HG02840 (cell line): ENCODE measurements around the gene TPSD1.
"Not testable (repeated sequence)": the region's sequence is repeated elsewhere in the genome, so short reads cannot be mapped to it uniquely, and the experiment has no call there.

ENCODE experiments used
- ATAC-seq: cut with Tn5 transposase; IDR thresholded peaks from one replicate; pipeline ENCODE4 v1.9.1; 2021; ENCODE audit warnings: mild to moderate bottlenecking, moderate library complexity, moderate number of reproducible peaks; ENCODE audit not compliant: unreplicated experiment, low FRiP score

TPSD1 gene

DNA sequence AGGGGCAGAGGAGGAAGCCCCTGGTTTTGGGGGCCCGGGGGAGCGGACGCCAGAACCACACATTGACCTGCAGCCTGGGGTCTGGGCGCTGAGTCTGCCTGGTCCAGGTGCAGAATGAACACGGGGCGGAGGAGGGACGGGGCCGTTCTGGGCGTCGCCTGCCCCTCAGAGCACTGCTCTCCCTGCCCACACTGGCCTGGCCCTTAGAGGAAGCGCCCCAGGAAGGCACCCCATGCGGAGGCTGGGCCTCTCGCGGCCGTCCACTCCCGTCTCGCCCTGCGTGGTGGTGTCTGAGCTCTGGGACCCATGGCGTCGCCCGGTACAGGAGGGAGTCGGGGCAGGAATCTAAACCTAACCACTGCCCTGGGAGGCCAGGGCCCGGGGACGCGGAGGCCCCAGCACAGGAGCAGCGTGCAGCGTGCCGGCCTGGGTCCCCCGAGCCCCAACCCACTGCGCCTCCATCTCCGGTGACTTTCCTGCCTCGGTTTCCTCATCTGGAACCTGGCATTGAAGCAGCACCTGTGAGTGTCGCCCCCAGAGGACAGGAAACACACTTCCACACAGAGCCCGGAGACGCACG lies 4.3 kb downstream of the TPSD1 start:
- ATAC-seq = no peak

DNA sequence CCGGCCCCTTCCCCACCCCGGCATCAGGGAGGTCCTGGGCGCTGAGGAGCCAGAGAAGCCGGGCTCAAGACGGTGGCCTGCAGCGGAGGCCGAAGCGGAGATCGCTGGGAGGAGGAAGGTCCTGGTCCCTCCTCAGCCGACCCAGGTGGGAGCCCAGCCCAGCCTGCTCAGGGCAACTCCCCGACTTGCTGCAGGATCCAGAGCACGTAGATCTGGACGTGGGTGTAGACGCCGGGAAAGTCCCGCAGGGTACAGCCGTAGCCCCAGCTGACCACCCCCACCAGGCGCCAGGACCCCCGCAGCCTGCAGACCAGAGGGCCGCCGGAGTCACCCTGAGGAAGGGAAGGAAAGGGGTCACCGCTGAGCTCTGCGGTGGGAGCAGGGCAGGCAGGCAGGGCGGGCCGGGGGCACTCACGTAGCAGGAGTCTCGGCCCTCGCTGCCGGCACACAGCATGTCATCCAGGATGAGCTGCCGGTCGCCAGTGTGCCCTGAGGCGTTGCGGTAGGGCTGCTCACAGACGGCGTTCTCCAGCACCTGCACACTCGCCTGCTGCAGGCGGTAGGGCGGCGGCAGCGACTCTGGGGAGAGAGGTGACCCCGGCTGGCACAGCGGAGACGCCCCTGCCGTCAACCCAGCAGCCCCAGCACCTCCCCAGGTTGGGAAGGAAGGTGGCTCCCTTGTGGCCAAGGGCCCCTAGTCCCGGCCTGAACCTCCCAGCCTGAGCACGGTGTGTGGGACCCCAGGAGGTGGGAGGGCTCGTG lies 5.4 kb downstream of the TPSD1 start:
- ATAC-seq = no peak

DNA sequence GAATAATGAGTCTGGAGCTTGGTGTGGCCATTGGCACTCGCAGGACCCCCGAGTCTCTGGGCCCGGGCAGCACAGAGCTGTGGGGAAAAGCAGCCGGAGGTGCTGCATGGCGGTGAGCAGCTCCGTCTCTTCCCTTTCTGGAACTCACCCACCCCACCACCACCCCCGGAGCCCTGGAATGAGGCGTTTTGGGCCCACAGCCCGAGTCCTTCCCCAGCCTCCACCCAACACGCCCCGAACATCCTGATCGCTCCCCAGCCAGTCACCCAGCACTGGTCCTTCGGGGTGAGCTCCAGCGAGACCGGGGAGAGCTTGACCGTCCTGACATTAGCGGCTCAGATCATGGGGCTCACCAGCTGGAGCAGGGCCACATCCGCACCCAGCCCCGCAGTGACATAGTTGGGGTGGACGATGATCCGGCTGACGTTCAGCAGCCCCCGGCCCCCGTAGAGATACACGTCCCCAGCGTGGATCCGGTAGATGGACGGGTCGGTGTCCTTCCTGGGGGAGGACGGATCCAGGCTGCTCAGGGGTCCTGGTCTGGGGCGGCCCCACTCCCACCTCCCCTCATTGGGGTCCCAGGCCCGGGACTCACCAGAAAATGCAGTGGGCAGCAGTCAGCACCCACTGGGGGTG lies 6.5 kb downstream of the TPSD1 start:
- no peak for ATAC-seq

DNA sequence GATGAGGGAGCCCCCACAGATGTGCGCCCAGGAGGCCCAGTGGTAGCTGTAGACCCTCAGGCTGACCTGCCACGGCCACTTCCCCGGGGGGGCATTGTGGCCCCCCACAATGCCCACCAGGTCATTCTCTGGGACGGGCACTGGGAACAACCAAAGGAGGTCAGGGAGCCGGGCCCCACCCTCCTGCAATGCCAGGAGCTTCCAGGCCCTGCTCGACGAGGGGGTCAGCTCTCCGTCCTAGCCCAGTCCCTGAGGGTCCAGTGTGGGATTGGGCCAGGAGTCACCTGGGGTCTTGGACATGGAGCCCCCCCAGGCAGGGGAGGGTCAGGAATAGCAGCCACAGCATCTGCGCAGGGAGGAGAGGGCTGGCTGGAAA lies 7.0 kb downstream of the TPSD1 start:
- ATAC-seq = no peak

DNA sequence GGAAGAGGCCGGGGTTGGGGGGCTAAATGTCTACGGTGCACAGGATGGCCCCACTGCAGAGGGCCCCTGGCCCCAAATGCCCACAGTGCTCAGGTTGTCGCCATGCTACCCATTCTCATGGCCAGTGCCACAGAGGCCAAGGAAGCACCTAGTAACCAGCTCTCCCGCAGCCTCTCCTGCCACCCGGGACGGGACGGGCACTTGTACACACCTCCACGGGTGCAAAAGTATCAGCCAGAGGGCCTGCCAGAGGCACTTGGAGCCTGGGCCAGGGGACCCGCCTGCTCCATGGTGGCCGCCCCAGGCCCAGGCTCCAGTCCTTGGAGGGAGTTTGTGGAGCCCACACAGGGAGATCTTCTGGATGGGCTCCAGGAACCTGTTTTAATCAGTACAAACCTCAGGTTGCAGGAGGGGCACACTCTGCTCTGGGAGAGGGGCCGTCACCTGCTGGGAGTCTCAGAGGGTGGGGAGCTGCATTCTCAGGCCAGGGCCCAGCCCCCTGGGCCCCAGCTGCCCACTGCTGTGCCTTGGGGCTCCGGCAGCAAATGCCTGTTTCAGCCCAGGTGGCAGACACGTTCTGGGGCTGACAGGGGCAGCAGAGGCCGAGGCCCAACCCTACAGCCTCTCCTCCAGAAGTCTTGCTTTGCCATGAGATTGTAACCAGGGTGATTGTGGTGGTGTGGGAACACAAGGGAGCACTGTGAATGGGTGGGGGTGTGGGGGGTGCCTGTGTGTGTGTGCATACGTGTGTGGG lies 7.9 kb downstream of the TPSD1 start:
- ATAC-seq = no peak

DNA sequence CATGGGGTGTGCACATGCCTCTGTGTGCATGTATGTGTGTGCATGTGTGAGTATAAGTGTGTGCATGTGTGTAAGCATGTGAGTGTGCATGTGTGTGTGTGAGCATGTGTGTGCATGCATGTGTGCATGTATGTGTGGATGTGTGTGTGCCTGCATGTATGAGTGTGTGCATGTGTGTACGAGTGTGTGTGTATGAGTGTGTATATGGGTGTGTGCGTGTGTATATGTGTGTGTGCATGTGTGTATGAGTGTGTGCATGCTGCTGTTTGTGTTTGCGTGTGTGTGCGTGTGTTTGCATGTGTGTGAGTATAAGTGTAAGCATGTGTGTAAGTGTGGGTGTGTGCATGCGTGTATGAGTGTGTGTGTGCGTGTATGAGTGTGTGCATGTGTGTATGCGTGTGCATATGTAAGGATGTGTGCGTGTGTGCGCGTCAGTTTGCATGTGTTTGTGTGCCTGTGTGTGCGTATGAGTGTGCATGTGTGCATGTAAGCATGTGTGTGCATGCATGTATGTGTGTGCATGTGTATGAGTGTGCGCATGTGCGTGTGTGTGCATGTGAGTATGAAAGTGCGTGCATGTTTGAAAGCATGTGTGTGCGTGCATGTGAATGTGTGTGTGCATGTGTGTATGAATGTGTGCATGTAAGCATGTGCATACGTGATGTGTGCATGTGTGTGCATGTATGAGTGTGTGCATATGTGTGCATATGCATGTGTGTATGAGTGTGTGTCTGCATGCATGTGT lies 8.6 kb downstream of the TPSD1 start:
- ATAC-seq = no peak

DNA sequence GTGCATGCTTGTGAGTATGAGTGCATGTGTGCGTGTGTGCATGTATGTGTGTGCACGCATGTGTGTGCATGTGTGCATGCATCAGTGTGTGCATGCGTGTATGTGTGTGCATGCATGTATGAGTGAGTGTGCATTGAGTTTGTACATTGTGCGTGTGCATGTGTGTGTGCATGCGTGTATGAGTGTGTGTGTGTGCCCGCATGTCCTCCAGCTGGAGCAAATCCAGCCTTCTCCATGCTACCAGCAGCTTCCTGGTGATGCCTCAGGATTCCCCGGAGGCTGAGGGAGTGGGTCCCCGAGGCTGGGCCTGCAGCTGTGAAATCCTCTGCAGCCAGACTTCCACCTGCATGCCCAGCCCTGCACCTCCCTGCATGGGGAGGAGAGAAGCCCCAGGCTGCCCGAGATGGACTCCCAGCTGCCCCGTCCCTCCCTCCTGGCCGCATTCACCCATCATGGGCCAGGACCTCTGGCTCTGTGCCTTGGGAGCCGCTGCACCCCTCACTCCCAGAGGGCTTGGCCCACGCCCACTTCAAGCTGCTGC lies 9.3 kb downstream of the TPSD1 start:
- ATAC-seq = no peak

DNA sequence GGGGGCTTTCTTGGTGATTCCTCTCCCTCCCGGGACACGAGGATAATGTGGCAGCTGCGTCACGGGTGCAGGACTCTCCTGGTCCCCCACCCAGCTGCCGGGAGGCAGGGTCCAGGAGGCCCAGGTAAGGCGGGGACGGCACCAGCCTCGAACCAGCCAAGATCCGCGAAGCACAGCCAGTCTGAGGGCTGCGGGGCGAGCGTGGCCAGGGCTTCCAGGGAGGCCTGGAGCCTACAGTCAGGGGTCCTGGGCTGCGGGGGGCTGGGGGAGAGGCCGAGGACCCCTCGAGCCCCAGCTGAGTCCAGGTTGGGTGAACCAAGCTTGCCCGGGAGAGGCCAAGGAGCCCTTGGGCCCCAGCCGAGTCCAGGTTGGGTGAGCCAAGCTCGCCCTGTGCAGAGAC lies 10.0 kb downstream of the TPSD1 start:
- ATAC-seq = no peak

DNA sequence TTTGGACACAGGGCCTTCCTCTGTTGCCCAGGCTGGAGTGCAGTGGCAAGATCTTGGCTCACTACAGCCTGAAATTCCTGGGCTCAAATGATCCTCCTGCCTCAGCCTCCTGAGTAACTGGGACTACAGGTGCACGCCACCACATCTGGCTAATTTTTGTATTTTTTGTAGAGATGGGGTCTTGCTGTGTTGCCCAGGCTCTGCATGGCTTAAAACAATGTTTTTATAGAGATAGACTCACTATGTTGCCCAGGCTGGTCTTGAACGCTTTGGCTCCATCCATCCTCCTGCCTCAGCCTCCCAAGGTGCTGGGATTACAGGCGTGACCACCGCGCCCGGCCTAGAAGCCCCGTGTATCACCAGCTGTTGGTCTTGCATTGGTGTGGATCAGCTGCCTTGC lies 13.5 kb downstream of the TPSD1 start:
- not testable (repeated sequence) for ATAC-seq

DNA sequence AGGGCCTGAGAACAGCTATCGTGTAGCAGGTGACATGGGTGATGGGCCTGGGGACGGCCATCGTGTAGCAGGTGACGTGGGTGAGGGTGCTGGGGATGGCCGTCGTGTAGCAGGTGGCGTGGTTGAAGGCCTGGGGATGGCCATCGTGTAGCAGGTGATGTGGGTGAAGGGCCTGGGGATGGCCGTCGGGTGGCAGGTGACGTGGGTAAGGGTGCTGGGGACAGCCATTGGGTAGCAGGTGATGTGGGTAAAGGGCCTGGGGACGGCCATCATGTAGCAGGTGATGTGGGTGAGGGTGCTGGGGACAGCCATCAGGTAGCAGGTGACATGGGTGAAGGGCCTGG lies 15.5 kb downstream of the TPSD1 start:
- ATAC-seq = no peak

DNA sequence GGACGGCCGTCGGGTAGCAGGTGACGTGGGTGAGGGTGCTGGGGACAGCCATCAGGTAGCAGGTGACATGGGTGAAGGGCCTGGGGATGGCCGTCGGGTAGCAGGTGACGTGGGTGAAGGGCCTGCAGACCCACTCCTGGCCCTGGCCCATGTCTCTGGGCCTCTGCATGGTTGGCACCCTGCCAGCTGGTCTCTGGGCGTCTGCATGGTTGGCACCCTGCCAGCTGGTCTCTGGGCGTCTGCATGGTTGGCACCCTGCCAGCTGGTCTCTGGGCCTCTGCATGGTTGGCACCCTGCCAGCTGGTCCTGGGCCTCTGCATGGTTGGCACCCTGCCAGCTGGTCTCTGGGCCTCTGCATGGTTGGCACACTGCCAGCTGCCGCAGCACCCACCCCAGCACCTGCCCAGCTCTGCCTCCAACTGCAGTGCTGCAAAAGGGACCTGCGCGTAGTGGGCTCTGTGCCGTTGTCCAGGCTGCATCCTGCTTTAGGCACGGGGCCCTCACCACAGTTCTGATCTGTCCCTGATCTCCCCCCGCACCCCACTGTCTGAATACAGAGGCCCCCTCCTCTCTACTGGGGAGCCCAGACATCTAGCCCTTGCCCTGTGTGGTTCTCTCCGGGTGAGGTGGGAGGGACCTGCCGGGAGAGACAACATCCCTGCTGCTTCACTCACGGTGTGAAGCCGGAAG lies 16.0 kb downstream of the TPSD1 start:
- not testable (repeated sequence) for ATAC-seq

DNA sequence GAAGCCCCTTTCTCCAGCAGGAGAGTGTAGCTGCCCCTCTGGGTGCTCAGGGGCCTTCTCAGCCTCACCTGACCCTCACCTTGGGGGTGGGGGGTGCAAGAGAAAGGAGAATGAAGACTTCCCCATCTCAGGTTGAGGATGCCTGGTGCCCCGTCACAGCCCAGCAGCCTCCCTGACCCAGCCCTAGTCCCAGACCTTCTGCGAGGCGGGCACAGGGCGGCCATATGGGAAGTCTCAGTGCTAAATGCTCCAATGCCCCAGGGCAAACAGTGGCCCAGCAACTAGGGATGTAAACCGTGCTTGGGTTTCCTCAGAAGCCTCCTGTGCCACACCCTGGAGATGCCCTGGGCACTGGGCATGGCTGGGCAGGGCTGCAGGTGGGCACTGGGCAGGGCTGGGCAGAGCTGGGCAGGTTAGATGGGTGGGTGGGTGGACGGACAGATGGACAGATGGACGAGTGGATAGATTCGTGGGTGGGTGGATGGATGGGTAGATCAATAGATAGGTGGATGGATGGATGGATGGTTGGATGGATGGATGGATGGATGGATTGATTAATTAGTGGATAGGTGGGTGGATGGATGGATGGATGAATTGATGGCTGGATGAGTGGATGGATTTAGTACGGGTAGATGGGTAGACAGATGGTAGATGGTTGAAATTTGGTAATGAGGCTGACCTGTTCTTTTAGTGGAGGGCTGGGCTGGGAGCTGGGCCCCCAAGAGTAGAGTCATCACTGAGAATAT lies 16.8 kb downstream of the TPSD1 start:
- ATAC-seq = no peak

DNA sequence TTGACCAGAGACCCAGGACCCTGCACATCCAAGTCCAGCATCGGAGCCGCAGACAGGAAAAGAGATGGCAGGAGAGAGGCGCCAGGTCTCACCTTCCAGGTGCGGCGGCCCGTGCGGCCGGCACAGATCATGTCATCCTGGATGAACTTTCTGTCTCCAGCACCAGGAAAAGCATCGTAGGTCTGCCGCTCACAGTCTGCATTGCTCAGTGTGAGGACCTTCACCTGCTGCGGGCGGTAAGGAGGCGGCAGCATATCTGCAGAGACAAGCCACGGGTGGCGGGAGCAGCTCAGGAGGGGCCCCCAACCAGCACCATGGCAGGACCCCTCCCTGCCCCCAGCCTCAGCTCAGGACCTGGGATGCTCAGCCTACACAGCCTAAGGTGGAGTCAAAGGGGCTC lies 17.9 kb downstream of the TPSD1 start:
- ATAC-seq = no peak

DNA sequence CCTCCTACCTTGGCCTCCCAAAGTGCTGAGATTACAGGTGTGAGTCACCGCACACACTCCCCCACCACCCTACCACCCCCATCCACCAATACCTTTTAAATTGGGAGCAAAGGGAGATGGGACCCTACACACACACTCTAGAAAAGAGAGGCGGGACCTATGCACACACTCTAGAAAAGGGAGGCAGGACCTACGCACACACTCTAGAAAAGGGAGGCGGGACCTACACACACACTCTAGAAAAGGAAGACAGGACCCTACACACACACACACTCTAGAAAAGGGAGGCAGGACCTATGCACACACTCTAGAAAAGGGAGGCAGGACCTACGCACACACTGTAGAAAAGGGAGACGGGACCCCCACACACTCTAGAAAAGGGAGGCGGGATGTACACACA lies 18.9 kb downstream of the TPSD1 start:
- no peak for ATAC-seq

DNA sequence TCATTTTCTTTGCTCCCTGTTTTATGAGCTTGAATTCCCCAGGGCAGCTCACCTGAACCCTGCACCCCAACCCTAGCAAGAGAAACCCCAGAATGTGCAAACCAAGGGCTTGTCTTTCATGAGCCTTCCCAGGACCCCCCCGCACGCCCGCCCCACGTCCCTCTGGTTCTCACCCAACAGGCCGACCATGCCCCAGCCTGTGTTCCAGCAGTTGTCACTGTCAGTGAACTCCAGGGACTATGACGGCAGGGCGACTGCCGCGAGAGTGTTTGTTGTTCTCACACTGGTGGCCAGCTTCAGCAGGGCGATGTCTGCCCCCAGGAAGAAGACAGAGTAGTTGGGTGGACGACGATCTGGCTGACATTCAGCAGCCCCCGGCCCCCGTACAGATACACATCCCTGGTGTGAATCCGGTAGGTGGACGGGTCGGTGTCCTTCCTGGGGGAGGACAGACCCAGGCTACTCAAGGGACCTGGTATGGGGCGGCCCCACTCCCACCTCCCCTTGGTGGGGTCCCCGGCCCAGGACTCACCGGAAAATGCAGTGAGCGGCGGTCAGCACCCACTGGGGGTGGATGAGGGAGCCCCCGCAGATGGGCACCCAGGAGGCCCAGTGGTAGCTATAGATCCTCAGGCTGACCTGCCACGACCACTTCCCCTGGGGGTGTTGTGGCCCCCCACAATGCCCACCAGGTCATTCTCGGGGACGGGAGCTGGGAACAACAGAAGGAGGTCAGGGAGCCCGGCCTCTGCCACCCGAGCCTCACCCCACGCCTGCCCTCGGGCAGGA lies 20.1 kb downstream of the TPSD1 start:
- ATAC-seq = no peak

DNA sequence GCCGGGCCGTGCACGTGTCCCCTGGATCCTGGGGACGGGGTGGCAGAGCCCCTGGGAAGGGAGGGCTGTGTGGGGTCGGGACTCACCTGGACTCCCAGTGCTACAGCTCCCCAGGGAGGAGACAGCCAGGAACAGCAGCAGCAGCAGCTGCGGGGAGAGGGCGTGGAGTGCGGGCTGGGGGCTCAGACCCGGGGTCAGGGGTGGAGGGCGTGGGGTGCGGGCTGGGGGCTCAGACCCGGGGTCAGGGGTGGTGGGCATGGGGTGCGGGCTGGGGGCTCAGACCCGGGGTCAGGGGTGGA lies 20.7 kb downstream of the TPSD1 start:
- ATAC-seq = no peak

DNA sequence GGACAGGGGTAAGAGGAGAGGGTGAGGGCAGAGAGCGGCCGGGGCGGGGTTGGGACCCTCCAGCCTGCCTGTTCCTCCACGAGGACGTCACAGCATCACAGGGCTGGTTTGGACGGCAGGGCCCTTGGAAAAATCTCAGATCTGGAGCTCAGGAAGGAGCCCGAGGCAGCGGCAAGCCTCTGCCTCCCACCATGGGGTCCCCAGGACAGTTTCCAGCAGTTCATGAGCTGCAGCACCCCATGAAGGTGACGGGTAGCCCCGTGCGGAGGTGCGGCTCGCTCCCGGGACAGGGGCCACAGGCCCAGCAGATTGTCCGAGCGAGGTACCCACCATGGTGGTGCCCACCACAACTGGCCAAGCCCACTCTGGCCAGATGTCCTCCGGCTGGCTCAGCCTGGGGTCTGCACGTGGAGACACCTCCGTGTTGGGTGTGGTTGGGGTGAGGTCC lies 21.3 kb downstream of the TPSD1 start:
- ATAC-seq = no peak

DNA sequence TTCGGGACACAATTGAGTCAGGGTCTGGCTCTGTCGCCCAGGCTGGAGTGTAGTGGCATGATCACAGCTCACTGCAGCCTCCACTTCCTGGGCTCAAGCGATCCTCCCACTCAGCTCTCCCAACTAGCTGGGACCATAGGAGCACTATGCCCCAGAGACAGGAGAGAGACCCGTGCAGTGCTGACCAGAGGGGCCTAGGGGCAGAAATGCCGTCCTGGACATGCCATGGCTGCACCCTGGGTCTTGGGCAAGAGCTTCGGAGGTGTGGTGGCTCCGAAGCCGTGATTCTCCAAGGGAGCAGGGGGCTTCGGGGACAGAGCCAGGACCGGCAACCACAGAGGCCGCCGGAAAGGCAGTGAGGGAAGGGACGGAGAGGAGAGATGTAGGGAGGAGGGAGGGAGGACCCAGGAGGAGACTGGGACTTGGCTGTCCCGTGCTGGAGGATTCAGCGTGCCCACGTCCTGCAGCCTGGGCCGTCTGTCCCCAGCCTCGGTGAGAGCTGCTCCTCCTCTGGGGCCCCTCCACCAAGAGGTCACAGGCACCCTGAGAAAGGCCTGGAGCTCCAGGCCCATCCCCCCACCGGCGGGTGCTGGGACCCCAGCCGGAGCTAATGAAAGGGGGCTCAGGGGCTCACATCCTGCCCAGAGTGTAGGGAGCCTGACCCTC lies 21.9 kb downstream of the TPSD1 start:
- ATAC-seq = no peak
